KMS-11 (cell line): ENCODE data around the gene DSC3.

Experiments used
- H2AFZ ChIP-seq: fragments of 200-600 bp; sonication (generic); 2 replicates; pipeline ENCODE4 v1.6.1; 2016; ENCODE audit warnings: antibody characterized with exemption, mixed run types, low read depth
- H3K27ac ChIP-seq: fragments of 200-600 bp; sonication (generic); 2 replicates; pipeline ENCODE4 v1.6.1; 2016; ENCODE audit warnings: mild to moderate bottlenecking, mixed run types
- H3K27me3 ChIP-seq: fragments of 200-600 bp; sonication (generic); 2 replicates; pipeline ENCODE4 v1.6.1; 2017; ENCODE audit warnings: mild to moderate bottlenecking, low read depth, mixed run types, moderate library complexity; ENCODE audit not compliant: insufficient read depth
- H3K36me3 ChIP-seq: fragments of 200-600 bp; sonication (generic); 2 replicates; pipeline ENCODE4 v1.6.1; 2017; ENCODE audit warnings: mild to moderate bottlenecking, mixed run types; ENCODE audit not compliant: insufficient read depth
- H3K4me1 ChIP-seq: fragments of 200-600 bp; sonication (generic); 2 replicates; pipeline ENCODE4 v1.6.1; 2016; ENCODE audit warnings: mild to moderate bottlenecking, low read depth, mixed run types; ENCODE audit not compliant: poor library complexity, severe bottlenecking
- H3K4me2 ChIP-seq: fragments of 200-600 bp; sonication (generic); 2 replicates; pipeline ENCODE4 v1.7.0; 2016; ENCODE audit warnings: mild to moderate bottlenecking, mixed run types
- H3K4me3 ChIP-seq: fragments of 200-600 bp; sonication (generic); IDR thresholded peaks from 2 replicates; pipeline ENCODE4 v1.6.1; 2017; ENCODE audit warnings: low read depth, low read length, mixed read lengths; ENCODE audit not compliant: insufficient read depth
- H3K79me2 ChIP-seq: fragments of 200-600 bp; sonication (generic); 2 replicates; pipeline ENCODE4 v1.6.1; 2016; ENCODE audit warnings: low read depth, mixed run types; ENCODE audit not compliant: insufficient read depth
- H3K9ac ChIP-seq: fragments of 200-600 bp; sonication (generic); 2 replicates; pipeline ENCODE4 v1.6.1; 2016; ENCODE audit warnings: mild to moderate bottlenecking, mixed run types
- H4K20me1 ChIP-seq: fragments of 200-600 bp; sonication (generic); 2 replicates; pipeline ENCODE4 v1.6.1; 2016; ENCODE audit warnings: mild to moderate bottlenecking, mixed run types; ENCODE audit not compliant: insufficient read depth
- TF ChIP-seq, protein P1 (sequence below): fragments of 200-600 bp; sonication (generic); conservative IDR thresholded peaks from 2 replicates; pipeline ENCODE4 v1.6.1; 2017; ENCODE audit warnings: low read depth, mild to moderate bottlenecking, antibody characterized with exemption, low read length, moderate library complexity, mixed read lengths

Gene DSC3

DNA sequence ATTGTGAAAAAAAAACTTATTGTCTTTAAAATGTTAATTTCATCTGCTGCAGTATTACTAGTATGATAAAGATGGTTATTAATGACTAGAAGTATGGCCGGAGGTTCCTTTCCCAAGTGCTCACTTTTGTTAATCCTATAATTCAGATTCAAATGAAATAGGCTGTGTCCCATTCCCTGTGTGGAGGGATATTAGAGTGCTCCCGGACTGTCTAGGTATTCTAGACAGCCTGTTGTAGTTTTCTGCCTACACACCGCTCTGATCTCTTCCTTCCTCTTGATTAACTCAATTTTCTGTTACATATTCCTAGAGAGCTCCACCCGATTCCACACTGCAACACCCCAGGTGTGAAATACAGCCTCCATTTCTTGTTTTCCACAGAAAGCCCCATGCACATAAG, 15.4 kb upstream of the DSC3 start:
- Histone ChIP-seq H3K4me3 (no peak overlapping the region), H4K20me1 (no peaks in the 10 kb centered on the region)
- TF ChIP-seq, protein P1, sequence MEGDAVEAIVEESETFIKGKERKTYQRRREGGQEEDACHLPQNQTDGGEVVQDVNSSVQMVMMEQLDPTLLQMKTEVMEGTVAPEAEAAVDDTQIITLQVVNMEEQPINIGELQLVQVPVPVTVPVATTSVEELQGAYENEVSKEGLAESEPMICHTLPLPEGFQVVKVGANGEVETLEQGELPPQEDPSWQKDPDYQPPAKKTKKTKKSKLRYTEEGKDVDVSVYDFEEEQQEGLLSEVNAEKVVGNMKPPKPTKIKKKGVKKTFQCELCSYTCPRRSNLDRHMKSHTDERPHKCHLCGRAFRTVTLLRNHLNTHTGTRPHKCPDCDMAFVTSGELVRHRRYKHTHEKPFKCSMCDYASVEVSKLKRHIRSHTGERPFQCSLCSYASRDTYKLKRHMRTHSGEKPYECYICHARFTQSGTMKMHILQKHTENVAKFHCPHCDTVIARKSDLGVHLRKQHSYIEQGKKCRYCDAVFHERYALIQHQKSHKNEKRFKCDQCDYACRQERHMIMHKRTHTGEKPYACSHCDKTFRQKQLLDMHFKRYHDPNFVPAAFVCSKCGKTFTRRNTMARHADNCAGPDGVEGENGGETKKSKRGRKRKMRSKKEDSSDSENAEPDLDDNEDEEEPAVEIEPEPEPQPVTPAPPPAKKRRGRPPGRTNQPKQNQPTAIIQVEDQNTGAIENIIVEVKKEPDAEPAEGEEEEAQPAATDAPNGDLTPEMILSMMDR, result no peak

DNA sequence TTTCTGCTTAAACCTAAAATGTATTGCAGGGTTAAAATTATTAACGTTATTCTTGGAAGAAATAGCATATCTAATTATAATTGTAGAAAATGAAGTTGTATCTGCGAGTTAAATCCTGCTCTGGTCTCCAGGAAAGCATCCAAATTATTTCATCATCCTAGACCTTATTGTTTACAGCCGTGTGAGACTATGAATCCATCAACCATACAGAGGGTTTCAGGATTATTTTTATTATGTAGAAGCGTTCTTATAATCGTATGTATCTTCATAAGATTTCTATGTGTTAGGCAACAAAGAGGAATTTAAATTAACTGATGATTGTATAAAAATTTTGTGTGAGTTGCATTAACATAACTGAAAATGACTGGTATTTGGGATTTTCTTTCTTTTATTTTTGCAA, 14.5 kb upstream of the DSC3 start:
- H3K36me3 ChIP-seq, result no peaks in the 10 kb centered on the region
- TF ChIP-seq, protein P1, result no peak

More for the DNA sequence above, 15.4 kb upstream of the DSC3 start:
- Histone ChIP-seq H3K27me3 (no peaks in the 10 kb centered on the region), H3K4me2 (no peak overlapping the region), H3K27ac (no peak overlapping the region), H3K4me1 (no peaks in the 10 kb centered on the region), H3K36me3 (no peaks in the 10 kb centered on the region), H3K9ac (no peak overlapping the region), H2AFZ (no peak overlapping the region), H3K79me2 (no peaks in the 10 kb centered on the region)

GRCh38 chr18:31056296-31056695, 13.8 kb upstream of the DSC3 start:
- H3K4me1 ChIP-seq, result no peaks in the 10 kb centered on the region
- no peak overlapping the region for H3K4me2 ChIP-seq
- H3K27ac ChIP-seq, result no peak overlapping the region
- no peaks in the 10 kb centered on the region for H3K36me3 ChIP-seq
- H3K79me2 ChIP-seq, result no peaks in the 10 kb centered on the region
- TF ChIP-seq, protein P1, result no peak
- H3K9ac ChIP-seq, result no peak overlapping the region
- no peaks in the 10 kb centered on the region for H4K20me1 ChIP-seq
- H2AFZ ChIP-seq, result no peak overlapping the region
- no peaks in the 10 kb centered on the region for H3K27me3 ChIP-seq
- H3K4me3 ChIP-seq, result no peak overlapping the region

More for the DNA sequence above, 14.5 kb upstream of the DSC3 start:
- H3K4me2 ChIP-seq, result no peak overlapping the region
- H3K27ac ChIP-seq, result no peak overlapping the region
- H3K4me3 ChIP-seq, result no peak overlapping the region
- no peak overlapping the region for H2AFZ ChIP-seq
- no peaks in the 10 kb centered on the region for H3K79me2 ChIP-seq
- H3K4me1 ChIP-seq, result no peaks in the 10 kb centered on the region
- no peaks in the 10 kb centered on the region for H4K20me1 ChIP-seq
- no peaks in the 10 kb centered on the region for H3K27me3 ChIP-seq
- H3K9ac ChIP-seq, result no peak overlapping the region

DNA sequence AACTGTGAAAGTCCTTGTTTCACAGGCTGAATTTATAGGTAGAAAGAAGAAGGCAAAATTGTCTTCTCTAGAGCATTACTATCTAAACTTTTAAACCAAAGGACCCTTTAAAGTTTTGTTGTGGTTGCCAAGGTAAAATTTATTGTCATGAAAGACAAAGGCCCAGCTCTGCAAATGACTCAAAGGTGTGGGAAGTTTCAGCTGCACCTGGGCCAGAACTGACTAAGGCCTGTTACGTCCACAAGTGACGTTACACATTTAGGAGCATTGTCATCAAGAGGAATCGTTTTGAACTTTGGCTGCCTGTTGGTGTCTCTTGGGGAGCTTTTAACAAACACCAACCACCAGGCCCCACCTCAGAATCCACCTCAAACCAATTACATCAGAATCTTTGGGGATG, 8.1 kb upstream of the DSC3 start:
- no peaks in the 10 kb centered on the region for H4K20me1 ChIP-seq
- no peaks in the 10 kb centered on the region for H3K4me1 ChIP-seq
- no peak overlapping the region for H3K27ac ChIP-seq
- H3K36me3 ChIP-seq, result no peaks in the 10 kb centered on the region
- H3K9ac ChIP-seq, result no peak overlapping the region
- no peak overlapping the region for H3K4me3 ChIP-seq
- H3K27me3 ChIP-seq, result no peaks in the 10 kb centered on the region
- H3K79me2 ChIP-seq, result no peaks in the 10 kb centered on the region
- H3K4me2 ChIP-seq, result no peak overlapping the region
- H2AFZ ChIP-seq, result no peak overlapping the region
- TF ChIP-seq, protein P1, result no peak

DNA sequence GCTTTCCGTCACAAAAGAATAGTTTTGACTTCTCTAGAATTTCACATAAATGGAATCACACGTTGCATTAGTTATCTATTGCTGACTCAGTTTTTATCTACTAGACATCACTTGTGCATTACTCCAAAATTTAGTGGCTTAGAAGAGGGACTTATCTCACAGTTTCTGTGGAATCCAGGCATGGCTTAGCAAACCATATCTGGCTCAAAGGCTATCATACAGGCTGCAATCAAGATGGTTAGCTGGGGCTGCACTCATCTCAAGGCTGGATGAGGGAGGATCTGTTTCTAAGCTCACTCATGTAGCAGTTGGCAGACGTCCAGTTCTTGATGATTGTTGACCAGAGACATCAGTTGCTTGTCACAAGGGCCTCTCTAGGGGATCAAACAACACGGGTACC, 6.6 kb upstream of the DSC3 start:
- H3K36me3 ChIP-seq, result no peaks in the 10 kb centered on the region
- TF ChIP-seq, protein P1, result no peak
- no peaks in the 10 kb centered on the region for H3K79me2 ChIP-seq
- no peaks in the 10 kb centered on the region for H3K27me3 ChIP-seq
- H2AFZ ChIP-seq, result no peak overlapping the region
- H3K9ac ChIP-seq, result no peak overlapping the region
- H3K4me2 ChIP-seq, result no peak overlapping the region
- H3K27ac ChIP-seq, result no peak overlapping the region
- H3K4me3 ChIP-seq, result no peak overlapping the region
- no peaks in the 10 kb centered on the region for H4K20me1 ChIP-seq
- no peaks in the 10 kb centered on the region for H3K4me1 ChIP-seq
